NT2/D1 (cell line): ENCODE results near the gene TBL1XR1.

Experiments used
- YY1 ChIP-seq: IDR thresholded peaks from 2 replicates; pipeline ENCODE4 v1.6.1; 2011; ENCODE audit not compliant: insufficient read length, insufficient read depth
- ZNF274 ChIP-seq: IDR thresholded peaks from 2 replicates; pipeline ENCODE4 v1.6.1; 2011; ENCODE audit warnings: mild to moderate bottlenecking, low read depth, low read length

- no peak for TF ChIP-seq YY1
- no peak for TF ChIP-seq ZNF274
Observed at GRCh38 chr3:177209509-177209908, 12.2 kb upstream of the TBL1XR1 start.
